CD1c-positive myeloid dendritic cell (primary cell): ENCODE measurements around the gene PRL.

Experiments
- DNase-seq: peaks from one replicate; pipeline ENCODE4 v3.0.0-alpha.2; 2016; ENCODE audit errors: extremely low spot score

The PRL gene

DNA sequence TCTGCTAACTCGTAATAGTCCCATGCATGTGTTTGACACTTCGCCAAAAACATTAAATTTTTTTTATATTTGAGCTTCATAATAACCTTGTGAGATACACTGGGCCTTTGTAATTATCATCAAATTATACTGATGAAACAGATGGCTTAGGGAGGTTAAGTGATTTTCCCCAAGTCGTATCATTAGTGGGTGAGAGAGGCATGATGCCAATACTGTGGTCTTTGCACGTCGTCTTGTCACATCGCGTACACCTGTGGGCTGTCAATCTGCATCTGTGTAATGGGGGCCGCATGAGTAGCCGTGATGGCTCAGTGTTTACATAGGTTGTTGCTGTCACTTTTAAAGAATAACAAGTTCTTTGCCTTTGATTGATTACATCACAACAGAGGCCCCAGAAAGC is 1.7 kb downstream of the PRL start:
- DNase-seq: no peak

DNA sequence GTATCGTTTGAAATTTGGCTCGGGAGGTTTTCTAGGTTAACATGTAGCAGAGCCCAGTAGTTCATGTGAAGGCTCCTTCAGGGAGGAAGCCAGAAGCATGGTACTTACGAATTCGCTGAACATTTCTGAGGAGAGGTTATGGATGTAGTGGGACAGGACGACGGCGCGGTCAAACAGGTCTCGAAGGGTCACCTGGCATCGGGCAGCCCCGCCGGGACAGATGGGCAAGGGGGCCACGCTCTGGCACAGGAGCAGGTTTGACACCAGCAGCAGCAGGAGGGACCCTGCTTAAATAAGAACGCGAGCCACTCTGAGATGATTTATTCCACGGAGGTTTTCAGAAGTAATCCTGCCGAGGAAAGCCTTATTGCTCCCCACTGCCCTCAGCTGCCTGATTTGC is 2.5 kb downstream of the PRL start:
- DNase-seq: no peak

DNA sequence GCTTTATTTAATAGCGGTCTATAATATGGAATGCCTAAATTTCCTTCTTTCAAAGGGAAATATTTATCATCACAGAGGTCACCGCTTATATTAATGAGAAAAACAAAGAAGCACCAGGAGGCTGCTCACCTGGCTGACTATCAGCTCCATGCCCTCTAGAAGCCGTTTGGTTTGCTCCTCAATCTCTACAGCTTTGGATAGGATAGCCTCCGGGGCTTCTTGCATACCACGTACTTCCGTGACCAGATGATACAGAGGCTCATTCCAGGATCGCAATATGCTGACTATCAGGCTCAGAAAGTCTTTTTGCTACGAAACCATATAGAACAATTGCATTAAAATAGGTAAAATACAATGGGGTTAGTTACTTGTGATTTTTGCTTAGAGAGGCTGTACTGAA is 6.8 kb downstream of the PRL start:
- no peak for DNase-seq

DNA sequence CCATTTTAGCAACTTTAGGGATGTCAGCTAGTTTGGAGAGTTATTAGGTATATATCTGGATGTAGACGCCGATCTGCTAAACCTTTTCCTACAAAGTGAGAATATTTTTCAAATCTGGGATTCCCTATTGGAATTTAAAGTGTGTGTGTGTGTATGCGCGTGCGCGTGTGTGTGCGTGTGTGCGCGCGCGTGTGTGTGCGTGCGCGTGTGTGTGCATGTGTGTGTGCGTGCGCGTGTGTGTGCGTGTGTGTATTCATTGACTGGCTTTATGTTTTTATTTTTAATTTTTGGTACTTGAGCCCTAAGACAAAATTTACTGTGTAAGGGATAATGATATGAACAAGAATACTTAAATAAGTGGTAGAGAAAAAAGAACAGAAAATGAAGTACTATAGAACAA is 8.1 kb downstream of the PRL start:
- DNase-seq: no peak

DNA sequence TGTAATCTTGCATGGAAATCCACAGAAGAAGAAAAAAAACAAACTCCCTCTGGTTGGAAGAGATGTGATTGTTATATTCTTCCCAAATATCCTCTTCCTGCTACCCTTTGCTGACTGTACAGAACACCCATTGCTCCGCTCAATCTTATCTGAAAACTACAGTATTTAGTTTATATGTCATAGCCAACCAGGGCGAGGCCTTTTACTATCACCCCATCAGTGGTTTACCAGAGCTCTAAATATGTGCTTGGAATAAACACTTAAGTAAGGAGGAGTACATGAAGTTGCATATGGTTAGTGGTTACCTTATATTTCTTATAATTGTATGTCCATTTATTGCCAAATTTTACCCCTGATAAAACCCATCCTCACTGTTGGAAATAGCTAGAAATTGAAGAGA is 12.2 kb downstream of the PRL start:
- DNase-seq: no peak

DNA sequence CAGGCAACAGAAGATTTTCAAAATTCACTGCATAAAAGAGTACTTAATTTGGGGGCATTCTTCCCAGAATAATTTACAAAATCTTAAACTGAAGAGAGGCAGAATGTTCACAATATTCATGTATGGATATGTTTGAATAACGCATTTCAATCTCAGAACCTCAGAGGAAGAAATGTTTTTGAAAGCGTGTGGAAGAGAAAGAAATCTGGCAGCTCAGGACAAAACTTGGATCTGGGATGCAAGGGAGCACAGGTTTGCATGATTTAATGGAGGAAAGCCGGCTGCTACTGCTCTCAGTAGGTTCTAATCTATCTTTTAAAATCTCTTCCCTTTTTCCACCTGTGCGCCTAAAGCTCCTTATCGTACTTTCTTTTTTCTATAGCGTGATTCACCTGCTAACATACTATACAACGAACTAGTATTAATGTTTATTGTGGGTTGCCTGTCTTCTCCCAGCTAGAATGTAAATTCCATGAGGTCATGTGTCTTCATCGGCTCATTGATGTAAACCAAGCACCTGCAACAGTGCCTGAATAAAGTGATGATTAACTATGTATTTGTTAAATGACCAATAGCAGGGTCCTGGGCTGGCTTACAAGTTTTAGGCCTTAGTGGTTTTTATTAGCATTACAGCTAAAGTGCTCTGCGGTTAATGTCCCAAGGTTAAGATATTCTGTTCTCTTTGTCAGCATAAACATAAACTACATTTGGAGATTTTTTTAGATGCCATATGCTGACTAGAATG is 15.3 kb downstream of the PRL start:
- no peak for DNase-seq

DNA sequence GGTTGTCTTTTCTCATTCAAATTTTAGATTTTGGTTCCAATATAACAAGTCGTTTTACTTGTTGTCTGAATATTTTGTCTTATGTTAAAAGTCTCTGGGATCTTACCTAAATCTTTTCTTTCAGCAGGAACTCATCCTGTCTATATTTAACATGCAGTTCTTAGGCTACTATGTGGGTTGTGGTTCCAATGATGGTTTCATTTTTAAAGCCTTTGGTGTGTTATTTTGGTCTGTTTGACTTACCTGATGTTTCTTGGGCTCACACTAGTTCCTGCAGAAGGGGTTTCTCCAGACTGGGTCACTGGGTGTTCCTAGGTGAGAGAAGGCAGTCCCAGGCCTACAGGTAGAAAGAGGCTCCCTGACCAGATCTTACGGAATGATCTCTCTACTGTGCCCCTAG is 17.4 kb downstream of the PRL start:
- DNase-seq: no peak

DNA sequence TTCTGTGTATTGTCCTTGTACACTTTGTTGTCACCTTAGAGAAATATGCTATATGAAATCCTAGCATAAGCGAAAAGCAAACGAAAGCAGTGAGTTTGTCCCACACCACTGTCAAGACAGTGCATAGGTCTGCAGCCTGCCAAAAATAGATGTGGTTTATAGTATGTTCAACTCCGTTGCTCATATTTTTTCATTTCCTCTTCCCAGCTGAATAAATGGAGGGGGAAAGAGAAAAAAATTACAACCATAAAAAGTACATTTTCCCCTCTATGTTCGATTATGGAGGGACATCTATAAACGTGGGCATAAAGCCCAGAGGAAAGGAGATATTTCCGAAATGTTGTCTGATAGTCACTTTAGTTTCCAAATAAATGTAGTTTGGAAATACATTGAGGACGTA is 25.8 kb downstream of the PRL start:
- DNase-seq: no peak

DNA sequence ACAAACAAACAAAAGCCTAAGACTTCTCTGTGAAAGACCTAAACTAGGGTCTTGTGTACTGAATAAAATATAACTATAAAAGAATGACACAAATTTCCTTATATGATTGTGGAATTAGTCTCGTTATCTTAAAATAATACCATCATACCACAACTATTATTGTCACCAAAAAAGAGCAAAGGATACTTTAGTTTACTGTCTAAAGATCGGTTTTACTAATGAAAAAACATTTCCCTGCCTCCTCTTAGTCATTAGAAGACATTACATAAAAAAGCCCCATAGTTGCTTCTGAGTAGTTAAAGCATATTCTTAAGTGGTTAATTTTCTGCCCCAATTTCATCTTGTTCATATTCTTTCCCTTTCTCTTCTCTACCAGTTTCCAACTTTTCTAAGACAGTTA is 33.1 kb downstream of the PRL start:
- DNase-seq: no peak

DNA sequence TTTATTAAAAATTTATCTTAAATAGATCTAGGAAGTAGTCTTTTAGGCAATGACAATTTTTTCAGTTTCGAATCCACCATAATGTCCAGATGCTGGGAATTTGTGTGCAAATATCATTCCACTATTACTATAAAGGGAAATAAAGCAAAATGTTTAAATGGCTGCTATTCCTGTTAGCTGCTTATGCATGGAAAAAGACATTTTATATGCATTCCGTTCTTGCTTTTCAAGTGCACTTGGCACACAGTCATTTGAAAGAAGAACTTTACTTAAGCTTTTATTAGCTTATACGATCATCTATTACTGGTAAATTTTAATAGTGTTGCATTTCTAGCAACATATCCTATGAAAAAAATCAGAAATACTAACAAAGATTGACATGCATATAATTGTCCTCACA is 42.0 kb downstream of the PRL start:
- no peak for DNase-seq

DNA sequence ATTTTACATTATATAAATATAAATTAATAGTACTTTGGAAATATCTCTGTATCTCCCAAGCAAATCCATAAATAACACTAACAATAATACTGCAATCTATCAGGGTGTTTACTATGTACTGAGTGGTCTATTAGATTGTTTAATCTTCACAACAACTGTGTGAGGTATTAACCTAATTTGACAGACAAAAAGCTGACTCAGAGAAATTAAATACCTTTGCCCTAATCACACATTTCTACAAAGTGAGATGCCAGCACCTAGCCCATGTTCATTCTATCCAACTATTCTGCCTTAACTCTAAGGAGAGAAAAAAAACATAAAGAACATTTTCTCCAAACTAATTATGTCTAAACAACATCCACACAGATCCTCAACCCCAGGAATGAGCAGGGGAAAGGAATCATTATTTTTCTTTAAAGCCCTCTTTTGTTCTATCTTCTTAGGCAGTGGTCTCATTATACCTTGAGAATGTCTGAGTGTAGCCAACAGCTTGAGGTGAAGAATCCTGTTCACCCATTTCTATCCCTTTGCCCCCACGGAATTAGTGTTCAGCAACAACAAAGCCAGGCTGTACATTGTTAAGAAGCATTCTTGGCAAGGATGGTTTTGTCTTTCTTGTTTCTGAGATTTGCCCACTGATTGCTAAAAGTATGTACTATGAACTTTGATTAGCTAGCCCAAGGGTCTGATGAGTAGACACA is 42.7 kb downstream of the PRL start:
- DNase-seq: no peak

DNA sequence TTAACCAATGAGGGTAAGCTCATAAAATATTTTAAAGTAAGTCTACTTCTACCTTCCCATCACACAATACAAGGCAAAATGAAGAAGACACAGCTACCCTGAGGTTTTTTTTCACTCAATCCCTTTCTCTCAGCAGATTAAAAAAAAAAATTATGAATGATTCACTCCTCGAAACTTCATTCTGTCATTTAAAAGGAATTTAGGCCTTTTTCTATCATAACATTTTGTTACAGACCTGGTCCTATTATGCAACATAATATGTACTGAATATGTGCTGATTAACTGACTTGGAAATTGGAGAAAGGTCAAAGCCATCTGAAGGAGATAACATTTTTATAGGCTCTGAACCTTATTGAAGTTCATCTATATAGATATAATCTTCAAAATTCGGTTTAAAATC is 45.5 kb downstream of the PRL start:
- DNase-seq: no peak

DNA sequence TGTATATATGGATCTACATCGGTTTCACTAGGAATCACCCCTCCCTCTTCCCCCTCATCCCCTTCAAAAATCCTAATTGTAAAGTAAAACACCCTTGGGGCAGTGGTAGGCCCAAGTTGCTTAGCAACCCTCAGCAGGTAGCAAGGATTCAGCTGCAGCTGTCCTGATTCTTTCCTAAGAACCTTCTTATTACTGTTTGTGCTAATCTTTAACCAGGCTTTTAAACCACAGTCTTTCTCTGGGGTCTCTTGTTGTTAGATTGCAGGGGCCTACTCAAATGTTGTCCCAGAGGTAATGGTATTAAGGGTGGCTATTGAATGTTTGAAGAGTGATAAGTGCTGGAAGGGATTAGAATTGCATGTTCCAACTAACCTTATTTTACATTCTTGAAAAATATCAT is 46.4 kb downstream of the PRL start:
- DNase-seq: no peak

DNA sequence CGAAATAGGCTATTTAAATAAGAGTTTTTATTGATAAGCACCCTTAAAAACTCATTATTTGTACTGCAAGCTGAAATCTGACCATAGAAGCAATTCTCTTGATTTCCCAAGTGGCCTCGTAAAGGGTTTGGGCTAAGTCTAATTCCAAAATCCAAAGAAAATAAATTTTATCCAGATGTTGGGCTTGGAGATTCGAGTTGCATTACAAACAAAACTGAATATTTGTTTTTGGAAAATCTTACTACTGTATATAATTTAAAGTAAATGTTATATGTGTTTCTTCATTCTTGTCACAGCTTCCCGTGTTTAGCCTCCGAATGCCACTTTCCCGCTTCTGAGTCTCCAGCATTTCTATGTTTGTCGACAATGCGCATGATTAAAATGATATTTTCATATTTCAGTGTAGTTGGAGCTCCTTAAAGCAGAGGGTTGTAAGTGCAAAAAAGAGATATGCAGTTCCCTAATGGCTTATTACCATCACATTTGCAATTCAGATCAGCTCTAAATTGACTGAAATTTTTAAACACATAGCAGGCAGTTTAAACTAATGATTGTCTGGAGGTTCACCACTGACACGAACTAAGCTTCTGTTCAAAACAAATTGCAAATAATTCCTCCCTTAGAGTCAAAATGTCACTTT is 47.0 kb downstream of the PRL start:
- no peak for DNase-seq

DNA sequence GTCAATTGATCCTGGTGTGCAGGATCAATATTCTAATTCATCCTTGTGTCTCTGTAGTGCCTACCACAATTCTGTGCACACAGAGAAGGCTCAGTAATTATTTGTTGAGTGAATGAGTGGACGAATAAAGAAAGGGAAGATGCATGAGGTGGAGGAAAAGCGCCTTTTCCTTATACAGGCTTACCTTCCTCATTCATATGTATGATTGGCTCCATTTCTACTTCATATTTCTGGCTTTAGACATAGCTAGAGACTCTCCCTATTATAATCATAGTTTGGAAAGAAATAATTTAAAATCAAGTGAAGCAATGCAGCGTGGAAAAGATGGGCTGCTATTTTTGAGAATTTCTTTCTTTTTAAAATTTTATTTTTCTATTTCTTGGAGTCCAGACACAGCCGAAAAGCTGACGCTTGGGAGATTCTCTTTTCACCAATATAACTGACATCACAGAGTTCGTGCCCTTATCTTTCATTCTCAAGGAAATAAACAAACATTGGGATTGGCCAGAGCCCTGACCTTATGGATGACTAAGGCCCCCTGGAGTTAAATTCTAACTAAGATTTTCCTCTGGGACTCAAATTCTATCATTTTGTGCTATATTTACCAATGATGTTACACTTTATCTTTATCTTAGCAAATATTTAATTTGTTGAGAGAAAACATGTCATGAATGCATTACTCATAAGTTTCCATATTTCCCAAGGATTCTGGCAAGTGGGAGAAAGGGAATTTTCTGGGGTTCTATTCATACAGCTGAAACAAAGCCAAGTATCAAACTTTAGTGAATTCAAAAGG is 48.1 kb downstream of the PRL start:
- DNase-seq: no peak

DNA sequence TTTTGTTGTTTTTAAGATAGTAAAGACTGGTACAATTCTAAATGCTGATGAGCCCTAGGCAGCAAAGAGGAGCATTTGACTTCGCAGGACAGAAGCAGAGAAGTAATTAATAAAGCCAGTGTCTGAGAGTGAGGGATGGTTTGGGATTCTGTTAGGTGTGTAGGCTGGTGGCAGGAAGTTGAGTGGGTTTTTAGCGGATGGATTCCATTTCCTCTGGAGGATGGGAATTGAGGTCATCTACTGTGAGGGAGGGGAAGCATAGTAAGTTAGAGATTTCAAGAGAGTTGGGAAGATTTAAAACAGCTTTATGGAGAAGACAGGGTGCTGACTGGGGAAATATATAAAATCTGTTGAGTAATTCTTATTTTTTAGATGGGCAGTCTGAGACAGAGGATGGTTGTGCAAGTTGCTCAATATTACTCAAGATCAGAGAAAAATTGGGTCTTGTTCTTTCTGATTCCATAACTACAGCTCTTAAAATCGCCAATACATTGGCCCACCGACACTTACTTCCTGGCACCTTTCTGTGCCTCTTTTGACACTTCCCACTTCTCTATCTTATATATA is 48.8 kb downstream of the PRL start:
- DNase-seq: no peak

DNA sequence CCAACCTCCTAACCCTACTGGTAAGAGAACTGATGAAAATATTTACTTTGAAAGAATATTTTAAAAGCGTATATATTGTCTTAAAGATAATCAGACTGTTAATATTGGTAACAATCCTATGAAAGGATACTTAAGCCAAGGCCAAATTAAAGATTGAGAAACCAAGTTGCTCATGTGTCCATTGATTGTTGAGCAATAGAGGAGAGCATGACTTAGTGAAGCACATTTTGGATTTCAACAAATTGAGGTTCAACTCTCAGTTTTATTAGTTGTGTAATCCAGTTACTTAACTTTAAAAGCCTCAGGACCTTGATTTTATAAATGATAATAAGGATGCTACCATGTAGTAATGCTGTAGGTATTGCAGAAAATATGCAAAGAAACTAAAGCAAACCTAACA is 56.8 kb downstream of the PRL start:
- DNase-seq: no peak

DNA sequence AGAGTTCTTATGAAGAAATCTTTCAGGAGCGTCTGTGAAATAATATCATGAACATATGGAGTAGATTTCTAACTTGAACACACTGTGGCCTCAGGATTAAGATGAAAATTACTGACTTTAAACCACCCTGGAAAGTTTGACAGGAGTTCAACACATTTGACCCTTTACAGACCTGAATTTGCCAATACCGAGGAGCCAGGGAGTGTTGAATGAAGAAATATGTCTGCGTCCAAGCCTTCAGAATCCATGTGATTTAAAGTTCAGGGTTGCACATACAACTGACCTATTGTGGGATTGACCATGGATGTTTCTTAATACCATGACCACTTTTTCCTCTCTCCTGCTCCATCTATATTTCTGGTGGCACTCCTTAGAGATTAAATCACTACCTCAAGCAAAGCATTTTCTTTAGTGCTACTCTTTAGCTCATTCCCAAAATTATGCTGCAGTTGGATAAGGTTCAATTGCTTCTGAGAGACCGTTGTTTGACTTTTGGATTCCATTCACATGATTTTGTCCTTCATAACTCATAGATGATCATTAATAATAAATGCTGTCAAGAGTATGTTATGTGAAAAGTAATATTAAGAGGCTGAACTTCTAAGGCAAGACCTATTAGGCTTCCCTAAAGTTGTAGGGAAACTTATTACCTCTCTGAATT is 57.4 kb downstream of the PRL start:
- no peak for DNase-seq

DNA sequence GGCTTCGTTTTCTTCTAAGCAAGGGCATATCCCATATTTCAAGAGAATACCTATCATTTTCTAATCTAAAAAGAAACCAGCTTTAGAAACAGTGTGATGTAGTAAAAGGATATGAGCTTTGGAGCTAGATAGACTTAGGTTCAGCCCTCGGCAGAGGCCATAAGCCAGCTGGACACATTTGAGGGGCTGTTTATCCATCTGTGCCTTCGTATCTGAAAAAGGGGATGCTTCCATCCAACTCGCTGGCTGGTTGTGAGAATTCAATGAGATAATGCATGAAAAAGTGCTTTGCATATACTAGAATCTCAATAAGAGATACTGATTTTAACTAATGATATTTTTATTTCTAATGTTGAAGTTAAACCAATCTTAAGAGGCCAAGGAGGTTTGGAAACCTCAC is 58.0 kb downstream of the PRL start:
- no peak for DNase-seq

DNA sequence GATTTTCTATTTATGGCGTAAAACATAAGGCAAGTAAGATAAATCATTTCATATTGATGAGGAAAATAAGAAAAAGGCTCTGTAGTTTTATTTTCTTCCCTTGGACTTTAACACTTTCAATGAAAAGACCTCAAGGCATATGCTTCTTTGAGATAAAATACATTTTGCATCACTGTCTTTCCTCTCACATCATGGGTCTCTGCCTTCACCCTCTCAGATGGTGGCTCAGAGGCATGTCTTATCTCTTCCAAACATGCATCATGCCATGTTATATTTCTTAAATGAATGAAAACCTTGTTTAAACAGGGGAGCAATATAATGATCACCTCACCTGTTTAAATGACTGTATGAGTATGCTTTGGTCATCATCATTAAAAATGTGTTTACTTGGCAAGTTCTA is 59.3 kb downstream of the PRL start:
- DNase-seq: no peak
